GM06990 (cell line): ENCODE results near the gene WWTR1.

Experiments
- DNase-seq: peaks from one replicate; pipeline ENCODE4 v3.0.0-alpha.2; 2011; ENCODE audit not compliant: insufficient read length; ENCODE audit errors: extremely low read depth
- H3K27me3 ChIP-seq: replicated peaks from 2 replicates; pipeline ENCODE4 v1.6.0; 2011; ENCODE audit warnings: low read length; ENCODE audit not compliant: control insufficient read depth, insufficient read depth
- H3K36me3 ChIP-seq: 2 replicates; pipeline ENCODE4 v1.5.1; 2011; ENCODE audit warnings: low read length; ENCODE audit not compliant: control insufficient read depth, insufficient read depth
- H3K4me3 ChIP-seq: replicated peaks from 2 replicates; pipeline ENCODE4 v1.5.1; 2011; ENCODE audit warnings: low read depth, mild to moderate bottlenecking, control low read depth, low read length
- CTCF ChIP-seq: IDR thresholded peaks from 2 replicates; pipeline ENCODE4 v1.5.1; 2011; ENCODE audit warnings: low read length, control low read depth, mild to moderate bottlenecking, inconsistent platforms; ENCODE audit not compliant: insufficient read depth, poor library complexity, severe bottlenecking

Gene WWTR1

GRCh38 chr3:149628957-149629670, 28.7 kb downstream of the WWTR1 start:
- DNase-seq, result no peak
- no peaks in the 10 kb centered on the region for H3K36me3 ChIP-seq

GRCh38 chr3:149626671-149627070, 31.2 kb downstream of the WWTR1 start:
- no peaks in the 10 kb centered on the region for H3K36me3 ChIP-seq
- no peak for TF ChIP-seq CTCF
- no peak for DNase-seq
- H3K4me3 ChIP-seq, result no peak overlapping the region
- H3K27me3 ChIP-seq, result no peaks in the 10 kb centered on the region

More at GRCh38 chr3:149628957-149629670, 28.7 kb downstream of the WWTR1 start:
- no peak overlapping the region for H3K4me3 ChIP-seq
- H3K27me3 ChIP-seq, result no peaks in the 10 kb centered on the region
- no peak for TF ChIP-seq CTCF

GRCh38 chr3:149625795-149626194, 32.0 kb downstream of the WWTR1 start:
- no peaks in the 10 kb centered on the region for H3K27me3 ChIP-seq
- no peak overlapping the region for H3K4me3 ChIP-seq
- no peaks in the 10 kb centered on the region for H3K36me3 ChIP-seq
- TF ChIP-seq CTCF, result no peak
- no peak for DNase-seq

GRCh38 chr3:149623824-149624223, 34.0 kb downstream of the WWTR1 start:
- H3K36me3 ChIP-seq, result no peaks in the 10 kb centered on the region
- DNase-seq, result no peak
- no peak overlapping the region for H3K4me3 ChIP-seq
- no peaks in the 10 kb centered on the region for H3K27me3 ChIP-seq
- TF ChIP-seq CTCF, result no peak

DNA sequence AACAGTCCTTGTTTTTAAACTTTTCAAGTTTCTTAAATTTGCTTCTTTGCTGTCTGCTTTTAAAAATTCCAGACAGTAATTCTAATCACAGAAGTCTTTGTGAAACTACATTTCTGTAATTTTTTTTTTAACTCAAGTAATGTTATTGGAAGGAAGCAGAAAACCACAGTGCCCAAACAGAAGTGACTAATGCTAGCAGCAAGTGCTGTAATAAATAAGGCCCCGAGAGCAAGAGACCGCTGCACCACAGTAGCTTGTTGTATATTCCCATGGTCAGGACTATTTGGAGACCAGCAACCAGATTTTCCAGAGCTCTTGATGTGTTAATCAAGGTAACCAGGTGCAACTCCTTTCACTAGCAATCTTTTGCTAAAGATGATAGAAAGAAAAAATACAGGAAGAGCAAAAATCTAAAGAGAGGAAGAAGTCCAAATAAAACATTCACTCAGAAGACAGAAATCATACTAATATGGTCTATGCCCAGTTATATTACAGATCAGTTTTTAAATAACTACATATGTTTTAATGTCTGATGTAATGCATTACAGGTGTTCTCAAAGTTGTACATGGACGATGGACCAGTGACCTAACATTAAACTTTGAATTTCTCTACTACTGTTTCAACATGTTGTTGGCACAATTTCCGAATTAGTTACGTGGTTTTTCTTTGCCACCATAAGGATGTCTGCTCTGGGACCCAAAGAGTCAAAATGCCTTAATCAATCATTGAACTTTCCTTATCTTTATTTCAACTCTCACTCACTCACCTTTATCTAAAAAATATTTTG, 36.4 kb downstream of the WWTR1 start:
- TF ChIP-seq CTCF, result no peak
- H3K4me3 ChIP-seq, result no peak overlapping the region
- no peaks in the 10 kb centered on the region for H3K36me3 ChIP-seq
- no peak for DNase-seq
- H3K27me3 ChIP-seq, result no peaks in the 10 kb centered on the region; the same call in 1 of the 2 replicates
